RWPE2 (cell line): ENCODE measurements around the gene C1orf226.
A peak's percentile ranks its signal among the peaks of the same experiment; 100 is the strongest.

Source experiments
- ATAC-seq: fragments of 200-7000 bp; cut with Tn5 transposase; 3 replicates; pipeline ENCODE4 v1.9.1; 2021; ENCODE audit warnings: low read depth
- DNase-seq: peaks from one replicate; pipeline ENCODE4 v3.0.0-alpha.2; 2020; ENCODE audit warnings: low spot score
- H3K27ac ChIP-seq: fragments of 450-650 bp; 2 replicates; pipeline ENCODE4 v1.5.1; 2017; ENCODE audit warnings: mild to moderate bottlenecking; ENCODE audit not compliant: poor library complexity, severe bottlenecking
- H3K27me3 ChIP-seq: fragments of 250-450 bp; sonication (Bioruptor Pico); 2 replicates; pipeline ENCODE4 v1.5.1; 2021; ENCODE audit warnings: mild to moderate bottlenecking, moderate library complexity; ENCODE audit not compliant: insufficient read depth, poor library complexity, severe bottlenecking
- H3K36me3 ChIP-seq: fragments of 250-450 bp; sonication (Bioruptor Pico); 2 replicates; pipeline ENCODE4 v1.5.1; 2020; ENCODE audit warnings: low read depth, mild to moderate bottlenecking, moderate library complexity
- H3K4me1 ChIP-seq: fragments of 250-450 bp; sonication (Bioruptor Pico); 2 replicates; pipeline ENCODE4 v1.5.1; 2021; ENCODE audit warnings: mild to moderate bottlenecking, moderate library complexity; ENCODE audit not compliant: insufficient read depth, poor library complexity, severe bottlenecking
- H3K4me3 ChIP-seq: fragments of 250-450 bp; sonication (Bioruptor Pico); 2 replicates; pipeline ENCODE4 v1.5.1; 2021; ENCODE audit warnings: mild to moderate bottlenecking, moderate library complexity; ENCODE audit not compliant: severe bottlenecking
- H3K9me3 ChIP-seq: fragments of 250-450 bp; sonication (Bioruptor Pico); 2 replicates; pipeline ENCODE4 v1.5.1; 2021; ENCODE audit warnings: mild to moderate bottlenecking, moderate library complexity; ENCODE audit not compliant: severe bottlenecking
- CTCF ChIP-seq: fragments of 450-650 bp; IDR thresholded peaks from one replicate; pipeline ENCODE4 v1.5.1; 2017; ENCODE audit warnings: mild to moderate bottlenecking, moderate library complexity; ENCODE audit not compliant: poor library complexity, severe bottlenecking

Gene C1orf226

GRCh38 chr1:162365284-162366020 is 16.1 kb upstream of the C1orf226 start:
- Histone ChIP-seq H3K4me3 (no peak overlapping the region), H3K27ac (no peak overlapping the region), H3K27me3 (no peaks in the 10 kb centered on the region), H3K9me3 (no peaks in the 10 kb centered on the region), H3K4me1 (no peaks in the 10 kb centered on the region), H3K36me3 (no peaks in the 10 kb centered on the region)
- no peak for TF ChIP-seq CTCF
- no peak for DNase-seq
- no peak for ATAC-seq

GRCh38 chr1:162366149-162366548 is 15.4 kb upstream of the C1orf226 start:
- no peak for ATAC-seq
- no peaks in the 10 kb centered on the region for H3K9me3 ChIP-seq
- no peak for DNase-seq
- H3K27ac ChIP-seq = no peak overlapping the region
- no peaks in the 10 kb centered on the region for H3K36me3 ChIP-seq
- H3K27me3 ChIP-seq = no peaks in the 10 kb centered on the region
- no peak overlapping the region for H3K4me3 ChIP-seq
- H3K4me1 ChIP-seq = no peaks in the 10 kb centered on the region
- no peak for TF ChIP-seq CTCF

GRCh38 chr1:162366671-162367070 is 14.9 kb upstream of the C1orf226 start:
- Histone ChIP-seq H3K9me3 (no peaks in the 10 kb centered on the region), H3K36me3 (no peaks in the 10 kb centered on the region)
- peak; percentile 65 for ATAC-seq

GRCh38 chr1:162367073-162367472 is 14.5 kb upstream of the C1orf226 start:
- Histone ChIP-seq H3K36me3 (no peaks in the 10 kb centered on the region), H3K4me3 (peak overlapping the region; percentile 34), H3K27ac (peak overlapping the region; percentile 36), H3K4me1 (peaks cover 6% of the 10 kb centered on the region), H3K9me3 (no peaks in the 10 kb centered on the region), H3K27me3 (no peaks in the 10 kb centered on the region)
- no peak for DNase-seq
- no peak for TF ChIP-seq CTCF
- ATAC-seq = peak; percentile 67

More at GRCh38 chr1:162366671-162367070, 14.9 kb upstream of the C1orf226 start:
- no peaks in the 10 kb centered on the region for H3K27me3 ChIP-seq
- H3K4me1 ChIP-seq = peaks cover 2% of the 10 kb centered on the region
- TF ChIP-seq CTCF = no peak
- H3K4me3 ChIP-seq = peak overlapping the region; percentile 34
- H3K27ac ChIP-seq = peak overlapping the region; percentile 36
- no peak for DNase-seq

- Histone ChIP-seq H3K36me3 (no peaks in the 10 kb centered on the region), H3K4me3 (peak overlapping the region; percentile 34), H3K9me3 (no peaks in the 10 kb centered on the region), H3K4me1 (peaks cover 8% of the 10 kb centered on the region), H3K27me3 (no peaks in the 10 kb centered on the region), H3K27ac (peak overlapping the region; percentile 36)
- ATAC-seq = no peak
- TF ChIP-seq CTCF = no peak
- no peak for DNase-seq
These were observed 13.8 kb upstream of the C1orf226 start for GRCh38 chr1:162367772-162368171.
